ENCODE results near the gene COG5. TPM values are rescaled to one million over a fixed set of nuclear protein-coding genes. Genes with fewer than 3 reads are reported as not detected.

COG5 gene
- total RNA-seq, 2 donors from 2014 or later: 50.1 to 102 TPM

DNA sequence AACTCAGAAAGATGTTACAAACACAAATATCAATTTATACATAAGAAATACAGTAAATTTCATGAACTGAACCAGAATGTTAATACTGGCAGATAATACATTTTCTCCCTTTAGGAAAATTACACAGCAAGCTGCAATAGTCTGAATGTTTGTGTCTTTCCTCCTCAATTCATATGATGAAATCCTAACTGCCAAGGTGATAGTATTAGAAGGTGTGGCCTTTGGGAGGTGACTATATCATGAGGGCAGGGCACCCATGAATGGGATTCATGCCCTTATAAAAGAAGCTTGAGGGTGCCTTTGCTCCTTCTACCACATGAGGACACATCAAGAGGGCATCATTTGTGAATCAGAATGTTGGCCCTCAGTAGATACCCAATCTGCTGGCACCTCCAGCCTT is 158.2 kb downstream of the COG5 start:
- intact Hi-C loops (cut with DNase I): no loop called here
- H3K36me3 ChIP-seq (replicated peaks in 1 of 2; ENCODE audit: insufficient read depth in 1 of 2, low read depth in 2 of 2): no peaks in the 10 kb centered on the region
- TF ChIP-seq POLR2A (IDR thresholded peaks at IDR 0.05): no peak
- TF ChIP-seq, protein P1, sequence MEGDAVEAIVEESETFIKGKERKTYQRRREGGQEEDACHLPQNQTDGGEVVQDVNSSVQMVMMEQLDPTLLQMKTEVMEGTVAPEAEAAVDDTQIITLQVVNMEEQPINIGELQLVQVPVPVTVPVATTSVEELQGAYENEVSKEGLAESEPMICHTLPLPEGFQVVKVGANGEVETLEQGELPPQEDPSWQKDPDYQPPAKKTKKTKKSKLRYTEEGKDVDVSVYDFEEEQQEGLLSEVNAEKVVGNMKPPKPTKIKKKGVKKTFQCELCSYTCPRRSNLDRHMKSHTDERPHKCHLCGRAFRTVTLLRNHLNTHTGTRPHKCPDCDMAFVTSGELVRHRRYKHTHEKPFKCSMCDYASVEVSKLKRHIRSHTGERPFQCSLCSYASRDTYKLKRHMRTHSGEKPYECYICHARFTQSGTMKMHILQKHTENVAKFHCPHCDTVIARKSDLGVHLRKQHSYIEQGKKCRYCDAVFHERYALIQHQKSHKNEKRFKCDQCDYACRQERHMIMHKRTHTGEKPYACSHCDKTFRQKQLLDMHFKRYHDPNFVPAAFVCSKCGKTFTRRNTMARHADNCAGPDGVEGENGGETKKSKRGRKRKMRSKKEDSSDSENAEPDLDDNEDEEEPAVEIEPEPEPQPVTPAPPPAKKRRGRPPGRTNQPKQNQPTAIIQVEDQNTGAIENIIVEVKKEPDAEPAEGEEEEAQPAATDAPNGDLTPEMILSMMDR (IDR thresholded peaks at IDR 0.05): no peak
- peak overlapping the region in 1 of 4 donors; percentile 27 for H3K27ac ChIP-seq
- no peaks in the 10 kb centered on the region for H3K9me3 ChIP-seq
- no peak for ATAC-seq
- H3K27me3 ChIP-seq: no peaks in the 10 kb centered on the region
- H3K4me1 ChIP-seq: peaks cover 10% of the 10 kb centered on the region
- DNase-seq: no peak
- no peak overlapping the region for H3K4me3 ChIP-seq

DNA sequence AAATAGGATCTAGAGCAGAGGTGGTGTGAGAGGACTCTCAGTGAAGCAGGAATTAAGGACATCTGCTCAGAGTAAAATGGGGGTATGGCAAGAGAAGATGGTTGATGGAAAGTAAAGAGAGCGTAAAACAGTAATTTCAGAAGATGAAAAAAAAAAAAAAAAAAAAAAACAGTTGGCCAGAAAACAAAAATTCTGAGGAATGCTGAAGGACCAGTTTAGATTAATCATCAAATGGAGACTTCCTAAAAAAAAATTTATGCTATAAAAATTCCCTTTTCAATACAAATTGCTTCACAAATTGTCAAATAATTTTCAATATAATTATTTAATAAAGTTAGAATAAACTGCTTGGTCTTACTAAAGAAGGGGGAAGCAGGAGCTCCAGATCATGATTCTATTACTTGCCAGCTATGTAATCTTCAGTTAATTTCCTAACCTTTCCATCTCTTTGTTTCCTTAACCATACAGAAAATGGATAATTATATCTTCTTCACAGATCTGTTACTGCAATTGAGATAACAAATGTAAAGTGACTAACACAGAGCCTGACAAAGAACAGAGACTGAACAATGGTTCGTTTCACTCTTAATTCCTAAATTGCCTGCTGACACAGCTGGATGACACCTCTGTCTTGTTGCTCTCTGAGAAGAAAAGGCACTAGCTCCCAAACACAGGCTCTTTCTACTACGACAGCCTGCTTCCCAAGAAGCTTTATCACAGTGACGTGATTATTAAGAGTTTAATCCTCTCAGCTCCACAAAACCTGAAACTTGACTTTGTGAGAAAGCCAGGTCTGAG is 158.8 kb downstream of the COG5 start:
- Histone ChIP-seq H3K27ac (peak overlapping the region in 1 of 4 donors; percentile 27), H3K27me3 (no peaks in the 10 kb centered on the region), H3K9me3 (no peaks in the 10 kb centered on the region), H3K36me3 (replicated peaks in 1 of 2; ENCODE audit: insufficient read depth in 1 of 2, low read depth in 2 of 2) (no peaks in the 10 kb centered on the region), H3K4me1 (peaks cover 10% of the 10 kb centered on the region), H3K4me3 (no peak overlapping the region)
- TF ChIP-seq POLR2A (IDR thresholded peaks at IDR 0.05): no peak
- TF ChIP-seq, protein P1 (IDR thresholded peaks at IDR 0.05): no peak
- DNase-seq: no peak
- intact Hi-C loops (cut with DNase I): no loop called here
- no peak for ATAC-seq
- WGBS, 2 donors: 61 to 62% methylated on average over 4 of the region's 4 CpGs

DNA sequence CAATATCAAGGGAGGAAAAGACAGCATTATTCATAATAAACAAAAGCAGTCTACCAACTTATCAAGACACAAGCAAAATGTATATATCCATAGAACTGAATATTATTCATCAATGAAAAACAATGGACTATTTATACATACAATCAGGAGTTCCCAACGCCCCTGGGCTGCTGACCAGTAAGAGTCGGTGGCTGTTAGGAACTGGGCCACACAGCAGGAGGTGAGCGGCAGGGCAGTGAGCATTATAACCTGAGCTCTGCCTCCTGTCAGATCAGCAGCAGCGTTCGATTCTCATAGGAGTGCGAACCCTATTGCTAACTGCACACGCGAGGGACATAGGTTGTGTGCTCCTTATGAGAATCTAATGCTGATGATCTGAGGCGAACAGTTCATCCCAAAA is 165.6 kb downstream of the COG5 start:
- Histone ChIP-seq H3K27me3 (no peaks in the 10 kb centered on the region), H3K36me3 (replicated peaks in 1 of 2; ENCODE audit: insufficient read depth in 1 of 2, low read depth in 2 of 2) (no peaks in the 10 kb centered on the region), H3K9me3 (no peaks in the 10 kb centered on the region), H3K4me1 (peaks cover 4% of the 10 kb centered on the region), H3K27ac (no peak overlapping the region), H3K4me3 (no peak overlapping the region)
- TF ChIP-seq POLR2A (IDR thresholded peaks at IDR 0.05): no peak
- TF ChIP-seq, protein P1 (IDR thresholded peaks at IDR 0.05): no peak
- WGBS, 2 donors: 94 to 98% methylated on average over 9 of the region's 9 CpGs
- no peak for ATAC-seq
- intact Hi-C loops (cut with DNase I): no loop called here
- DNase-seq: no peak

- TF ChIP-seq POLR2A (IDR thresholded peaks at IDR 0.05): no peak
- TF ChIP-seq, protein P1 (IDR thresholded peaks at IDR 0.05): no peak
- ATAC-seq (peak; percentile 62), DNase-seq (peak in 1 of 4 donors; percentile 33)
- Histone ChIP-seq H3K4me3 (no peak overlapping the region), H3K4me1 (peaks cover 4% of the 10 kb centered on the region), H3K27me3 (no peaks in the 10 kb centered on the region), H3K27ac (no peak overlapping the region), H3K36me3 (replicated peaks in 1 of 2; ENCODE audit: insufficient read depth in 1 of 2, low read depth in 2 of 2) (no peaks in the 10 kb centered on the region), H3K9me3 (no peaks in the 10 kb centered on the region)
- intact Hi-C loops (cut with DNase I): no loop called here
- 31% methylated on average over 2 of the region's 2 CpGs for WGBS, 2 donors
These were observed 166.7 kb downstream of the COG5 start for GRCh38 chr7:107396990-107397389.

DNA sequence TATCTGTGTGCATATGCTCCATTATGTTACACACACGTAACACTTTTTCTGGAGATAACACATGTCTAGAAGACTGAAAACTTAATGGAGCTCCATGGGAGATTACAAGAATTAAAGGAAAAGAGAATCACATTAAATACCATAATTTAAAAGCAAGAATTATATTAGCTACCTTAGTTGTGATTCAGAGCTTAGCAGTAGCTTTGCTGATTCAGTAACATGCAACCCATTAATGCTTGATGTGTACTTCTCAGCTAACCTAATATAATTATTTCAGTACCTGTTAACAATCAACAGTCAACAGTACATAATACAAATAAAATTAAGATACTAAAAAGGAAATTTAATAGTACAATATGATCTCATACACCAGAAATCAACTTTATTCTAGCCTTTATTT is 167.6 kb downstream of the COG5 start:
- WGBS, 2 donors: 85 to 97% methylated on average over 1 of the region's 1 CpG
- no peaks in the 10 kb centered on the region for H3K9me3 ChIP-seq

More for the DNA sequence above, 167.6 kb downstream of the COG5 start:
- ATAC-seq (no peak), DNase-seq (no peak)
- intact Hi-C loops (cut with DNase I): no loop called here
- no peaks in the 10 kb centered on the region for H3K27me3 ChIP-seq
- no peak overlapping the region for H3K4me3 ChIP-seq
- H3K36me3 ChIP-seq (replicated peaks in 1 of 2; ENCODE audit: insufficient read depth in 1 of 2, low read depth in 2 of 2): no peaks in the 10 kb centered on the region
- H3K4me1 ChIP-seq: peaks cover 4% of the 10 kb centered on the region
- no peak overlapping the region for H3K27ac ChIP-seq
- TF ChIP-seq POLR2A (IDR thresholded peaks at IDR 0.05): no peak
- TF ChIP-seq, protein P1 (IDR thresholded peaks at IDR 0.05): no peak
